Upper lobe of left lung (tissue), 4 donors: ENCODE results near the gene PDE4D.

Experiments
- EP300 ChIP-seq, 4 donors: sonication (generic); formaldehyde crosslinking; IDR thresholded peaks; one replicate each; pipeline ENCODE4 v1.5.1; 2017; ENCODE audit warnings: antibody characterized with exemption in 4 of 4, control low read depth in 2 of 4
- POLR2A ChIP-seq, 4 donors: fragments of 450-650 bp; IDR thresholded peaks; one replicate each; pipeline ENCODE4 v1.5.1; 2016 to 2017; ENCODE audit warnings: antibody characterized with exemption in 4 of 4, mild to moderate bottlenecking in 2 of 4
- POLR2AphosphoS5 ChIP-seq, 2 donors: sonication (generic); formaldehyde crosslinking; IDR thresholded peaks; one replicate each; pipeline ENCODE4 v1.5.1; 2017; ENCODE audit warnings: antibody characterized with exemption in 2 of 2
- TF ChIP-seq, protein P1 (sequence below), 6 experiments: fragments of 450-650 bp in 4 of 6; fragments of 200-600 bp in 2 of 6; sonication (generic) in 2 of 6; IDR thresholded peaks; one replicate each; pipeline ENCODE4 v1.5.1; 2016 to 2019; ENCODE audit warnings: antibody characterized with exemption in 6 of 6

DNA sequence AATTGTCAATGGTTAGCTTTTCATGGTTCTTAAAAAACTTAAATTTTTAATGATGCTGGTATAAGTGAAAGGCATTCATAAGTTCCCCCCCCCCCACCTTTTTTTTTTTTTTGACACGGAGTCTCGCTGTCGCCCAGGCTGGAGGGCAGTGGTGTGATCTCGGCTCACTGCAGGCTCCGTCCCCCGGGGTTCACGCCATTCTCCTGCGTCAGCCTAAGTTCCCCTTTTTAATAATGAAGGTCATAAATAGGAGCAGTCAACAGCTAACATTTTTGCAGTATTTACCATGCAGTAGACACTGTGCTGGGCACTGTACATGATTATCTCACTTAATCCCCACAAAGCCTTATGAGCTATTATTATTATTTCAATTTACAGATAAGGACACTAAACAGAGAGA, 556.3 kb downstream of the PDE4D start:
- no peak for TF ChIP-seq POLR2A (IDR thresholded peaks at IDR 0.05)
- TF ChIP-seq, protein P1, sequence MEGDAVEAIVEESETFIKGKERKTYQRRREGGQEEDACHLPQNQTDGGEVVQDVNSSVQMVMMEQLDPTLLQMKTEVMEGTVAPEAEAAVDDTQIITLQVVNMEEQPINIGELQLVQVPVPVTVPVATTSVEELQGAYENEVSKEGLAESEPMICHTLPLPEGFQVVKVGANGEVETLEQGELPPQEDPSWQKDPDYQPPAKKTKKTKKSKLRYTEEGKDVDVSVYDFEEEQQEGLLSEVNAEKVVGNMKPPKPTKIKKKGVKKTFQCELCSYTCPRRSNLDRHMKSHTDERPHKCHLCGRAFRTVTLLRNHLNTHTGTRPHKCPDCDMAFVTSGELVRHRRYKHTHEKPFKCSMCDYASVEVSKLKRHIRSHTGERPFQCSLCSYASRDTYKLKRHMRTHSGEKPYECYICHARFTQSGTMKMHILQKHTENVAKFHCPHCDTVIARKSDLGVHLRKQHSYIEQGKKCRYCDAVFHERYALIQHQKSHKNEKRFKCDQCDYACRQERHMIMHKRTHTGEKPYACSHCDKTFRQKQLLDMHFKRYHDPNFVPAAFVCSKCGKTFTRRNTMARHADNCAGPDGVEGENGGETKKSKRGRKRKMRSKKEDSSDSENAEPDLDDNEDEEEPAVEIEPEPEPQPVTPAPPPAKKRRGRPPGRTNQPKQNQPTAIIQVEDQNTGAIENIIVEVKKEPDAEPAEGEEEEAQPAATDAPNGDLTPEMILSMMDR (IDR thresholded peaks at IDR 0.05), result no peak
- TF ChIP-seq POLR2AphosphoS5 (IDR thresholded peaks at IDR 0.05), result no peak
- no peak for TF ChIP-seq EP300 (IDR thresholded peaks at IDR 0.05)
